Neuron (in vitro differentiated cells): ENCODE results near the gene MIX23.
"Not testable (repeated sequence)": the region's sequence is repeated elsewhere in the genome, so short reads cannot be mapped to it uniquely, and the experiment has no call there.

Experiments
- H2AFZ ChIP-seq: one replicate; pipeline ENCODE4 v1.6.1; 2013; ENCODE audit warnings: low read depth, mild to moderate bottlenecking, inconsistent platforms, low read length, moderate library complexity
- H3K27me3 ChIP-seq: one replicate; pipeline ENCODE4 v1.6.1; 2013; ENCODE audit warnings: low read length; ENCODE audit not compliant: insufficient read depth
- H3K36me3 ChIP-seq: one replicate; pipeline ENCODE4 v1.6.1; 2013; ENCODE audit warnings: low read length; ENCODE audit not compliant: insufficient read depth
- H3K4me1 ChIP-seq: one replicate; pipeline ENCODE4 v1.6.1; 2013; ENCODE audit warnings: low read length; ENCODE audit not compliant: insufficient read depth
- H3K4me3 ChIP-seq: 2 replicates; pipeline ENCODE4 v1.5.1; 2013; ENCODE audit warnings: mild to moderate bottlenecking, low read length, moderate library complexity
- H3K9me3 ChIP-seq: one replicate; pipeline ENCODE4 v1.6.1; 2013; ENCODE audit warnings: low read length

MIX23 gene

DNA sequence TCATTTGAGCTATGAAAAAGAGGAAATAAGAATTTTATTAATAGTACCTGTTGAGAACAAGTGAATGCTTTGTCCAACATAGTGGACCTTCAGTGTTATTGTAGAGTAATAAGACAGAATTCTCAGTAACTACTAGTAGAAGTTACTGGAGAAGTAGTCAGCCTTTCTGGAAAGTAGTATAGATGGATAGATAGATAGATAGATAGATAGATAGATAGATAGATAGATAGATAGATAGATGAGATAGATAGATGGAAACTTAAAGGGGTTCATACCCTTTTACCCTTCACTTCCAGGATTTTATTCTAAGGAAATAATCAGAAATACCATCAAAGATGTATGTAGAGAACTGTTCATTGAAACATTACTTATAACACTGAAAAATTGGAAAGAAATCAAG, 6.2 kb upstream of the MIX23 start:
- H3K4me1 ChIP-seq, result peaks cover 12% of the 10 kb centered on the region
- no peaks in the 10 kb centered on the region for H3K9me3 ChIP-seq
- no peak overlapping the region for H2AFZ ChIP-seq
- H3K36me3 ChIP-seq, result no peaks in the 10 kb centered on the region
- H3K27me3 ChIP-seq, result no peaks in the 10 kb centered on the region
- H3K4me3 ChIP-seq, result no peak overlapping the region

DNA sequence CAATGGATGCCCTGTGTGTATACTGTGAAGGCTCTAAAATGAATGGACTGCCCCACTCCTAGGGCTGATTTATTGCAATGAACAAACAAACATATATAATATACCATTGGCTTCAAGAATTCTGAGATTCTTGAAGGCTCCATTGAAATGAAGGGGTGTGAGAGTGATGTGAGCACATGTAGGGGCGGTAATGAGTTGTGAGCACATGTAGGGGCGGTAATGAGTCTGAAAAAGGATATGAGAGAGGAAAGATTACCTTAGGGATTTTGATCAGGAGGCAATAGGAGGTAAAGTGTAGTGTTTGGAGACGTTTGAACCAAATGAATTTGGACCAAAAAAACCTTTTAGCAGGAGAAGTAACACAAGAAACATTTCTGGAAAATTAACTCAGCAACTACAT, 4.7 kb upstream of the MIX23 start:
- Histone ChIP-seq H3K4me3 (no peak overlapping the region), H2AFZ (no peak overlapping the region)

DNA sequence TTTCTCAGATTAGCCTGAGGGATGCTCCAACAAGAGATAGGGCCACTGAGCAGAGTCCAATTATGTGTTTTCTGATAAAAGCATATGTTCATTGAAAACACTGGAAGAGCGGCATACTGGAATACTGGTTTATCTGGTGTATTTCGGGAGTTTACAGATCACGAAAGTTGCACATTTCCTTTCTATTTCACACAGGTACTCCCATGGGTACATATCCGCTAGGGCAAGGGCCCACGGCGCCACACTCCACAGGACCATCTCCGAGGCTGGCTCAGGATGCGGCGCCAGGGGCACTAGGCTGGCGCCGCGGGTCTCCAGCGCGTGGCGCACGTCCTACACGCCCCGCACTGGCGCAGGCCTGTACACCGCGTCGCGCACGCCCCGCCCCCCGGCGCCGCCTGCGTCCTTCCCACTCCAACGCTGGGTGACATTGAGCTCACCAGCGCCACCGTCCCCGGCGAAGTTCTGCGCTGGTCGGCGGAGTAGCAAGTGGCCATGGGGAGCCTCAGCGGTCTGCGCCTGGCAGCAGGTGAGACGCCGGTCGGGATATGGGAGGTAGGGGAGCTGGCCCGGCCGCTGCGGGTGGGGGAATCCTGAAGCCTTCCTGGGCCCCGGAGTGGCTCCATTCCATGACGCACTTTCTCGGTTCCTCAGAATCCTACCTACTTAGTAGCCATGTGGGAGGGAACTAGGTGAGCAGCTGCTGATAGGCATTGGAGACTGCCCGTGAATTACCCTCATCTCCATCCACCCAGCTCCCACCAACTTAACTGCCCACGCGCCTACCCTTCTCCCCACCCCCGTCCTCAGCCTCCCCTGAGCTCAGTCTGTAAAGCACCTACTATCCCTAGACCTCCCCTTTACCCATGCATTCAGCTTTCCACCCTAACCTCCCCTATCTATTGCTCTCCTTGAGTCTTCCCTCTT, 1.0 kb upstream of the MIX23 start, which contains the start of gene FAM162A:
Gene FAM162A, plus strand, starts transcription at position 412 of the 927 bp plus-strand sequence. Its CDS starts 84 bp downstream, at position 496.
- no peaks in the 10 kb centered on the region for H3K36me3 ChIP-seq
- peak within 1 kb of the TSS; percentile 87 for H3K4me3 ChIP-seq
- H2AFZ ChIP-seq, result peak within 1 kb of the TSS; percentile 52
- peaks cover 9% of the 10 kb centered on the region for H3K4me1 ChIP-seq
- no peaks in the 10 kb centered on the region for H3K9me3 ChIP-seq
- H3K27me3 ChIP-seq, result no peaks in the 10 kb centered on the region

More for the DNA sequence above, 4.7 kb upstream of the MIX23 start:
- Histone ChIP-seq H3K36me3 (no peaks in the 10 kb centered on the region), H3K4me1 (peaks cover 10% of the 10 kb centered on the region), H3K27me3 (no peaks in the 10 kb centered on the region), H3K9me3 (no peaks in the 10 kb centered on the region)

DNA sequence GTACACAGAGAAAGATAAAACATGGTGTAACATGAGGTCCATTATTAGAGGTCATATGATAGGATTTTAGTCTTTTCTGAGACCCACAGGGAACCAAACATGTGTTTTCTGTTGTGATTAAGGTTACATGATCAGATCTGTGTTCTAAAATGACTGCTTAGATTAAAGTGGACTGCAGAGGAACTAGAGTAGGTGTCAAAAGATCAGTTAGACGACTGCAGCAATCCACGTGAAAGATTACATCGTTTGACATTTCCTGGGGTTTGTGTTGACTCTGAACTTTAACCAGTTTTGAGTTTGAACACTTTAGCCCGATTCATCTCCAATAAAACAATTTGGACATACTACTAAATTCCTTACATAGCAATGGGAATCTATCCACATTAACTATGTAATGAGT, 5.1 kb downstream of the MIX23 start:
- Histone ChIP-seq H2AFZ (no peak overlapping the region), H3K9me3 (no peaks in the 10 kb centered on the region), H3K4me3 (no peak overlapping the region), H3K36me3 (peaks cover 4% of the 10 kb centered on the region), H3K27me3 (no peaks in the 10 kb centered on the region), H3K4me1 (peaks cover 3% of the 10 kb centered on the region)

DNA sequence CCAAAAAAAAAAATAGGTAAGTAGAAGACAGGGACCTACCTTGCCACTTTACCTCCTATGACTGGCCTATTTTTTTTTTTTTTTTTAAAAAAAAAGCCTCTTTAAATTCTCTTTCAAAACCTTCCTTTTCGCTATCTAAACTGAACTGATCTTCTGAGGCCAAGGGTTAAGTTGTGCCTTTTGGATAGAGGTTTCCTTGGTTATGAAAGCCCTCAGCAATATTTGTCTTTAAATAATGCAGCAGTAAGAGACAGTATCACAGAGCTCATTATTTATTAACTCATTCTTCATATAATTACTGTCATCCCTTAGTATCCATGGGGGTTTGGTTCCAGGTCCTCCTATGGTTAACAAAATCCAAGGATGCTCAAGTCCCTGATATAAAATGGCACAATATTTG, 9.0 kb downstream of the MIX23 start:
- H2AFZ ChIP-seq, result no peak overlapping the region
- H3K36me3 ChIP-seq, result peaks cover 15% of the 10 kb centered on the region
- no peaks in the 10 kb centered on the region for H3K4me1 ChIP-seq
- H3K4me3 ChIP-seq, result no peak overlapping the region
- no peaks in the 10 kb centered on the region for H3K9me3 ChIP-seq
- H3K27me3 ChIP-seq, result no peaks in the 10 kb centered on the region

DNA sequence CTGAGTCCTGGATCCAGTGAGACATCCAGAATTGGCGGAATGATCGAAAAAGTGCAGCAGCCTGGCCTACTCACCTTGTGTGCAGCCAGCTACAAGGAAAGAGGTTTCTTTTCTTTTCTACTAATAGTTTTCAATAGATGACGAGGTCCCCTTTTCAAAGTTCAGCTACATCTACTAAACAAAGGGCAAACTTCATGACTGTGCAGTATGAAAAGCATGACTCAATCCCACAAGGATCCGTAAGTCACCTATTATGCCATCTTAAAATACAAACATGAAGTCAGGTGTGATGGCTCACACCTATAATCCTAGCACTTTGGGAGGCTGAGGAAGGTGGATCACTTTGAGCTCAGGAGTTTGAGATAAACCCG, 16.7 kb downstream of the MIX23 start:
- no peaks in the 10 kb centered on the region for H3K4me1 ChIP-seq
- no peaks in the 10 kb centered on the region for H3K9me3 ChIP-seq
- H3K36me3 ChIP-seq, result peaks cover 58% of the 10 kb centered on the region
- no peak overlapping the region for H2AFZ ChIP-seq
- H3K4me3 ChIP-seq, result no peak overlapping the region
- H3K27me3 ChIP-seq, result no peaks in the 10 kb centered on the region

DNA sequence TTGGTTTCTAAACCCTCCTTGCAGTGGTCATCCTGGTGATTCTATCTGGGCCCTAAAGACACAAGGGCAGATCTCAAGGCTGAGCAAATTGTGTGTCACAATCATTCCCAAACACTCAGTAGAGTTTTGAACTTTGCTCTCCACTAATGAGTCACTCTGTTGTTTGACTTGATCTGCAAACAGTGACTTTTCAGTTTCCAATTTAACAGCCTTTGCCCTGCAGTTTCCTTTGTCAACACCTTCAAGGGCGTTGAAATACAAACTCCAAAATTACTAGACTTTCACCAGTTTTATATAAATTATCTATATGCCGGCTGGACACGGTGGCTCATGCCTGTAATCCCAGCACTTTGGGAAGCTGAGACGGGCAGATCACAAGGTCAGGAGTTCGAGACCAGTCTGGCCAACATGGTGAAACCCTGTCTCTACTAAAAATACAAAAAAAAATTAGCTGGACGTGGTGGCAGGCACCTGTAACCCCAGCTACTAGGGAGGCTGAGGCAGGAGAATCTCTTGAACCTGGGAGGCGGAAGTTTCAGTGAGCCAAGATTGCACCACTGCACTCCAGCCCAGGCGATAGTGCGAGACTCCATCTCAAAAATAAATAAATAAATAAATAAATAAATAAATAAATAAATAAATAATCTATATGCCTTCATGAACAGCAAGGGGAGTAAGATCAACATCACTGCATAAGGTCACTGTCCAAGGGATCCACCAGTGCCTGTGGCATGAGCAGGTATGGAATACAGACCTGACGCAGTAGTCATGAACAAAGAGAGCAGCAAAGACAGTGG, 17.3 kb downstream of the MIX23 start:
- not testable (repeated sequence) for H2AFZ ChIP-seq, H3K9me3 ChIP-seq, H3K4me3 ChIP-seq, H3K27me3 ChIP-seq, H3K4me1 ChIP-seq
- peaks cover 59% of the 10 kb centered on the region for H3K36me3 ChIP-seq

DNA sequence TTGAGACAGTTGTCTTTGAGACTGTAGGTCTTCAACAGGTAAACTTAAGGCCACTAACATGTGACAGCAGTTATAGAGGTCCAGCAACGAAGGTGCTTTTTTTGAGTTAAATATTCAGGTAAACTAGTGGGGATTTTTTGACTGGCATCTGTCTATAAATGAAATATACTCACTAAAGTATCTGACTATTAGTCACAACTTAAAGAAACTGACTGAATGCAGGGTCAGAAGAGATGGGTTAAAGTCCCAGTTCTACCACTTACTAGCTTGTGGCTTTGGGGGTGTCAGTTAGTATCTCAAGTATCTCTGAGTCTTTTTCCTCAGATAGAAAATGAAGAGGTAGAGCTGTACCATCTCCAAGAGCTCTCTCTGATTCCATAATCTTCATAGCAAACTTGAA, 18.0 kb downstream of the MIX23 start:
- no peaks in the 10 kb centered on the region for H3K9me3 ChIP-seq
- H3K4me1 ChIP-seq, result no peaks in the 10 kb centered on the region
- no peak overlapping the region for H3K4me3 ChIP-seq
- no peak overlapping the region for H2AFZ ChIP-seq
- H3K36me3 ChIP-seq, result peaks cover 56% of the 10 kb centered on the region
- H3K27me3 ChIP-seq, result no peaks in the 10 kb centered on the region

DNA sequence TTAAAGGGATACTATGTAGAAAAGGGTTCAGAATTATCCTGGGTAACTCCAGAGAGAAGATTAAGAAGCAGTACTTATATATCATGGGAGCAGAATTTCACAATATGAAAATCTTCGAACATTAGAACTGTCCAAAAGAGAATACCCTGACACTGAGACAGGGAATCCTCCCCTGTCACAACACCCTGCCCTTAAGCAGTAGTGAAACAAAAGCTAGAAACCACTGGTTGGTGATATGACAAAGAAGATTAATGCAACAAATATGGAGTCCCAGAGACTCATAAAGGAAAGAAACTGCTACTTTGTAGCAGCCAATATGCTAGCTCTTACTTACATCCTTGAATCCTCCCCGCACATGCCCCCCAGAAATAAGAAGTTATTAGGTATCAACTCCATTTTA, 18.5 kb downstream of the MIX23 start:
- H2AFZ ChIP-seq, result no peak overlapping the region
- H3K4me3 ChIP-seq, result no peak overlapping the region
- H3K9me3 ChIP-seq, result no peaks in the 10 kb centered on the region
- peaks cover 53% of the 10 kb centered on the region for H3K36me3 ChIP-seq
- H3K4me1 ChIP-seq, result no peaks in the 10 kb centered on the region
- no peaks in the 10 kb centered on the region for H3K27me3 ChIP-seq

DNA sequence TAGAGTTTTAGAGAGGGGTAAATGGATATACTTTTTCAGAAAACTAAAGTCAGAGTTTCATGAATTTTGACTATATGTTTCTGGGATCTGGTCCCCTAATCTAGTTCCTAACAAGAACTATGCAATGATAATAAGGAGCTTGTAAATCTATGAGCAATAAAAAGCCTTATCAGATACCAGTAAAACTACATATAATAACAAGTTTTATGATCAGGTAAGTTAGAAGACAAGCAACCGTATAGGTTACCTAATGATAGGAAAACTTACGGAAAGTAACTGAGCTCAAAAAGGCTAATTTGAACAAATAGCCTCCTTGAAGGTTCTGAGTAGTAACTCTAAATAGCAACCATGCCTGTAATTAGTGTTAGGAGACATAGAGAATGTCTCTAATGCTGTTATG, 21.0 kb downstream of the MIX23 start:
- Histone ChIP-seq H3K36me3 (peaks cover 49% of the 10 kb centered on the region), H3K4me3 (no peak overlapping the region), H3K4me1 (no peaks in the 10 kb centered on the region), H3K9me3 (no peaks in the 10 kb centered on the region), H3K27me3 (no peaks in the 10 kb centered on the region), H2AFZ (no peak overlapping the region)

DNA sequence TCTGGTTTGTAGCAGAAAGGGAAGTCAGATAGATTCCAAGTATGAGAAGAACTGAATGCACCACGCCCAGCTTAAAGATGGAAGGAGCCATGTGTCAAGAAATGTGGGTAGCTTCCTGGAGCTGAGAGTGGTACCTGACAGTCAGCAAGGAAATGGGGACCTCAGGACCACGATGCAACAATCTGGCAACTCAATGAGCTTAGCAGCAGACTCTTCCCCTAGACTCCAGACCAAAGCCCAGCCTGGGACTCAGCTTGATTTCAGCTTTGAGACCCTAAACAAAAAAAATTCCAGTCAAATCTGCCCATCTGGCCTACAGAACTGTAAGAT, 24.4 kb downstream of the MIX23 start:
- Histone ChIP-seq H3K9me3 (no peaks in the 10 kb centered on the region), H2AFZ (no peak overlapping the region), H3K36me3 (peaks cover 21% of the 10 kb centered on the region), H3K27me3 (no peaks in the 10 kb centered on the region), H3K4me1 (no peaks in the 10 kb centered on the region), H3K4me3 (no peak overlapping the region)

DNA sequence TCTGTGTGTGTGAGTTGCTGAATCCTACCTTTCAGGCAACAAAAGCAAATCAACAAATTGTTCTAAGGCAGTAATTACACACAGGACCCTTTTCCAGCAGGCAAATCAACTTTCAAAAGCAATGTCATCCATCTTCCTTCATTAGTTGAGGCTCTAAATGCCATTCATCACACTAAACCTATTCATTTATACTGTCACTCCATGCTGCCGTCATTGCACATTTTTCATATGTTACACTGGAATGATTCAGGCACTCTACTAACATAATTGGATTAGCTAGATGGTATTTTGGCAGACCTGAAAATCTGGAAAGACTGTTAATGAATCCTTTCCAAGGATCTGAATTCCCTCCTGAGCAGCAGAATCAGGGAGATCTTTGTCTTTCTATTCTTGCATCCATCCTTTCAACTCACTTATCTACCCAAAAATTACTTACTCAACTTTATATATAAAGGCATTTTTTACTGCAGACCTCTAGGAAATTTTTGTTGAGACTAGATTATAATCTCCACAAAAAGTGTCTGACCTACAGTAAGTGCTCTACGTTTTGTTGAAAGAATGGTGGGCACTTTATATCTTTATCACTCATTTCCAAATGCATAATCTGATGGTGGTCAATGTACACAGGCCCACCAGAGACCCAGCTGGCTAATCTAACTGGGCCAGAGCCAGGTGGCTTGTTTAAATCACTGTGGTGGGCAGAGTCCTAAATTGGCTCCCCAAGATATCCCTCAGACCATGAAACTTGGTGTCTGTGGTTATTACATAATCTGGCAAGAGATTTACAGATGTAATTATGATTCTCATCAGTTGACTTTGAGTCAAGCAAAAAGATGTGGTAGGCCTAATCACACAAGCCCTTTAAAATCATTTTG, 25.0 kb downstream of the MIX23 start:
- Histone ChIP-seq H3K27me3 (no peaks in the 10 kb centered on the region), H2AFZ (no peak overlapping the region)

DNA sequence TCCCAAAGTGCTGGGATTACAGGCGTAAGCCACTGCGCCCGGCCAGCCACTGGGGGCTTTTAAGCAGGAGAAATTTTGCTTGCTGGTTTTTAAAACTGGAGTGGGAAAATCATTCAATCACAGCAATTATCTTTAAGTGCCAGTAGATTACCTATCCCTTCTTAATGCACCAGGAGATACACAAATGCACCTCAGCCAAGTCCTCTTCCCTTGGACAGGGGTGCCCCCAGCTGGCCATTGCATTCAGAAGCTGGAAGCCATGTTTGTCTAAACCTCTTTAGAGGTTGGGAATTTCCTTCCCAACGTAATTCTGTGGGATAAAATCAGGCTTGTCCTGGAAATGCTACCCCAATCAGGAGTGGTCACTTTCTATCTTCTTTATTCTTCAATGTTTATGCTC, 26.6 kb downstream of the MIX23 start:
- no peak overlapping the region for H2AFZ ChIP-seq
- no peaks in the 10 kb centered on the region for H3K27me3 ChIP-seq
- H3K4me3 ChIP-seq, result no peak overlapping the region
- H3K9me3 ChIP-seq, result no peaks in the 10 kb centered on the region
- peaks cover 10% of the 10 kb centered on the region for H3K36me3 ChIP-seq
- no peaks in the 10 kb centered on the region for H3K4me1 ChIP-seq

More for the DNA sequence above, 25.0 kb downstream of the MIX23 start:
- Histone ChIP-seq H3K4me3 (no peak overlapping the region), H3K4me1 (no peaks in the 10 kb centered on the region), H3K9me3 (no peaks in the 10 kb centered on the region), H3K36me3 (peaks cover 17% of the 10 kb centered on the region)
